Stimulated activated naive CD8-positive, alpha-beta T cell treated with anti-CD3 and anti-CD28 coated beads, Interleukin-15, Interleukin-2, amounts not matched to agents 100 ng/mL and 50 ng/mL, for 24 hours (primary cell): Measurements from ENCODE around the gene CNFN.

Experiments used
- H3K27ac Mint-ChIP-seq: one replicate; pipeline ENCODE4 v1.8.0; 2021; ENCODE audit warnings: mild to moderate bottlenecking, mixed read lengths
- H3K27me3 Mint-ChIP-seq: one replicate; pipeline ENCODE4 v1.8.0; 2021; ENCODE audit warnings: mixed read lengths
- H3K36me3 Mint-ChIP-seq: one replicate; pipeline ENCODE4 v1.8.0; 2021; ENCODE audit warnings: low read depth, mixed read lengths
- H3K4me1 Mint-ChIP-seq: one replicate; pipeline ENCODE4 v1.8.0; 2021; ENCODE audit warnings: low read depth, mixed read lengths
- H3K4me3 Mint-ChIP-seq: one replicate; pipeline ENCODE4 v1.8.0; 2021; ENCODE audit warnings: mild to moderate bottlenecking, mixed read lengths
- H3K9me3 Mint-ChIP-seq: one replicate; pipeline ENCODE4 v1.8.0; 2021; ENCODE audit warnings: mixed read lengths

CNFN gene

GRCh38 chr19:42370626-42371175 lies 19.4 kb downstream of the CNFN start:
- H3K36me3 Mint-ChIP-seq, result no peaks in the 10 kb centered on the region
- no peak overlapping the region for H3K27ac Mint-ChIP-seq
- no peaks in the 10 kb centered on the region for H3K27me3 Mint-ChIP-seq
- H3K9me3 Mint-ChIP-seq, result no peaks in the 10 kb centered on the region
- H3K4me3 Mint-ChIP-seq, result no peak overlapping the region
- H3K4me1 Mint-ChIP-seq, result no peaks in the 10 kb centered on the region

- Mint-ChIP-seq H3K9me3 (no peaks in the 10 kb centered on the region), H3K36me3 (no peaks in the 10 kb centered on the region), H3K4me1 (no peaks in the 10 kb centered on the region), H3K4me3 (no peak overlapping the region), H3K27ac (no peak overlapping the region), H3K27me3 (no peaks in the 10 kb centered on the region)
Measured at GRCh38 chr19:42370068-42370520, 20.0 kb downstream of the CNFN start.

- Mint-ChIP-seq H3K4me1 (no peaks in the 10 kb centered on the region), H3K36me3 (no peaks in the 10 kb centered on the region), H3K27ac (no peak overlapping the region), H3K27me3 (no peaks in the 10 kb centered on the region), H3K9me3 (no peaks in the 10 kb centered on the region), H3K4me3 (no peak overlapping the region)
Measured at GRCh38 chr19:42369433-42370067, 20.5 kb downstream of the CNFN start.

- peaks cover 6% of the 10 kb centered on the region for H3K36me3 Mint-ChIP-seq
- H3K4me1 Mint-ChIP-seq, result peaks cover 1% of the 10 kb centered on the region
- H3K4me3 Mint-ChIP-seq, result no peak overlapping the region
Measured at GRCh38 chr19:42368765-42369164, 21.3 kb downstream of the CNFN start.

GRCh38 chr19:42368360-42368759 lies 21.7 kb downstream of the CNFN start:
- Mint-ChIP-seq H3K36me3 (peaks cover 10% of the 10 kb centered on the region), H3K9me3 (no peaks in the 10 kb centered on the region), H3K27me3 (no peaks in the 10 kb centered on the region), H3K4me3 (no peak overlapping the region), H3K4me1 (peaks cover 5% of the 10 kb centered on the region), H3K27ac (no peak overlapping the region)

More at GRCh38 chr19:42368765-42369164, 21.3 kb downstream of the CNFN start:
- Mint-ChIP-seq H3K27ac (no peak overlapping the region), H3K27me3 (no peaks in the 10 kb centered on the region), H3K9me3 (no peaks in the 10 kb centered on the region)

GRCh38 chr19:42367929-42368328 lies 22.2 kb downstream of the CNFN start:
- H3K36me3 Mint-ChIP-seq, result peaks cover 13% of the 10 kb centered on the region
- H3K4me1 Mint-ChIP-seq, result peaks cover 8% of the 10 kb centered on the region
- H3K4me3 Mint-ChIP-seq, result no peak overlapping the region
- no peaks in the 10 kb centered on the region for H3K9me3 Mint-ChIP-seq
- no peak overlapping the region for H3K27ac Mint-ChIP-seq
- H3K27me3 Mint-ChIP-seq, result no peaks in the 10 kb centered on the region

- no peak overlapping the region for H3K27ac Mint-ChIP-seq
- H3K4me1 Mint-ChIP-seq, result peaks cover 8% of the 10 kb centered on the region
- no peak overlapping the region for H3K4me3 Mint-ChIP-seq
- H3K9me3 Mint-ChIP-seq, result no peaks in the 10 kb centered on the region
- H3K27me3 Mint-ChIP-seq, result no peaks in the 10 kb centered on the region
- peaks cover 13% of the 10 kb centered on the region for H3K36me3 Mint-ChIP-seq
Measured at GRCh38 chr19:42366673-42367072, 23.4 kb downstream of the CNFN start.

GRCh38 chr19:42363614-42364346 lies 26.3 kb downstream of the CNFN start:
- no peak overlapping the region for H3K27ac Mint-ChIP-seq

GRCh38 chr19:42362891-42363440 lies 27.1 kb downstream of the CNFN start:
- Mint-ChIP-seq H3K9me3 (no peaks in the 10 kb centered on the region), H3K4me3 (no peak overlapping the region), H3K27me3 (no peaks in the 10 kb centered on the region), H3K36me3 (peaks cover 17% of the 10 kb centered on the region), H3K4me1 (peaks cover 8% of the 10 kb centered on the region), H3K27ac (no peak overlapping the region)

More at GRCh38 chr19:42363614-42364346, 26.3 kb downstream of the CNFN start:
- peaks cover 17% of the 10 kb centered on the region for H3K36me3 Mint-ChIP-seq
- no peak overlapping the region for H3K4me3 Mint-ChIP-seq
- no peaks in the 10 kb centered on the region for H3K9me3 Mint-ChIP-seq
- peaks cover 8% of the 10 kb centered on the region for H3K4me1 Mint-ChIP-seq
- H3K27me3 Mint-ChIP-seq, result no peaks in the 10 kb centered on the region

GRCh38 chr19:42362342-42362741 lies 27.8 kb downstream of the CNFN start:
- Mint-ChIP-seq H3K27ac (no peak overlapping the region), H3K4me1 (peaks cover 8% of the 10 kb centered on the region), H3K27me3 (no peaks in the 10 kb centered on the region), H3K9me3 (no peaks in the 10 kb centered on the region), H3K4me3 (no peak overlapping the region), H3K36me3 (peaks cover 17% of the 10 kb centered on the region)

- Mint-ChIP-seq H3K27ac (no peak overlapping the region), H3K27me3 (no peaks in the 10 kb centered on the region), H3K4me3 (no peak overlapping the region), H3K9me3 (no peaks in the 10 kb centered on the region), H3K36me3 (peaks cover 17% of the 10 kb centered on the region), H3K4me1 (peaks cover 8% of the 10 kb centered on the region)
Measured at GRCh38 chr19:42361545-42361910, 28.6 kb downstream of the CNFN start.

GRCh38 chr19:42360787-42361544 lies 29.1 kb downstream of the CNFN start:
- Mint-ChIP-seq H3K4me3 (no peak overlapping the region), H3K9me3 (no peaks in the 10 kb centered on the region), H3K27me3 (no peaks in the 10 kb centered on the region), H3K4me1 (peaks cover 8% of the 10 kb centered on the region), H3K36me3 (peaks cover 17% of the 10 kb centered on the region), H3K27ac (no peak overlapping the region)

GRCh38 chr19:42357290-42357689 lies 32.8 kb downstream of the CNFN start:
- Mint-ChIP-seq H3K4me3 (no peak overlapping the region), H3K36me3 (peaks cover 4% of the 10 kb centered on the region), H3K9me3 (no peaks in the 10 kb centered on the region), H3K27ac (no peak overlapping the region), H3K27me3 (no peaks in the 10 kb centered on the region), H3K4me1 (no peaks in the 10 kb centered on the region)

- Mint-ChIP-seq H3K27me3 (no peaks in the 10 kb centered on the region), H3K9me3 (no peaks in the 10 kb centered on the region), H3K36me3 (peaks cover 4% of the 10 kb centered on the region), H3K4me3 (no peak overlapping the region), H3K27ac (no peak overlapping the region), H3K4me1 (no peaks in the 10 kb centered on the region)
Measured at GRCh38 chr19:42356686-42357085, 33.4 kb downstream of the CNFN start.

GRCh38 chr19:42355896-42356295 lies 34.2 kb downstream of the CNFN start:
- Mint-ChIP-seq H3K4me1 (no peaks in the 10 kb centered on the region), H3K4me3 (no peak overlapping the region), H3K27ac (no peak overlapping the region), H3K27me3 (no peaks in the 10 kb centered on the region), H3K36me3 (peaks cover 4% of the 10 kb centered on the region), H3K9me3 (no peaks in the 10 kb centered on the region)
